Liver (tissue), 9 donors: ENCODE results near the gene EGFLAM. TPM values are rescaled to one million over a fixed set of nuclear protein-coding genes. Genes with fewer than 3 reads are reported as not detected.

ENCODE experiments used
- DNase-seq: peaks from one replicate; pipeline ENCODE4 v3.0.0-alpha.2; 2017; ENCODE audit warnings: low spot score
- H3K27ac ChIP-seq, 2 donors: one replicate each; pipeline ENCODE4 v1.7.0; 2013; ENCODE audit warnings: inconsistent platforms in 2 of 2, low read length in 2 of 2, control low read depth in 1 of 2, low read depth in 1 of 2, mild to moderate bottlenecking in 1 of 2
- H3K27me3 ChIP-seq, 4 donors: one replicate each; pipeline versions ENCODE4 v1.6.1 to v1.7.0; 2013; ENCODE audit warnings: low read length in 3 of 4, inconsistent platforms in 1 of 4, mild to moderate bottlenecking in 1 of 4, moderate library complexity in 1 of 4; ENCODE audit not compliant: control insufficient read depth in 4 of 4, insufficient read depth in 4 of 4
- H3K36me3 ChIP-seq, 4 donors: one replicate each; pipeline versions ENCODE4 v1.6.1 to v1.7.0; 2013; ENCODE audit warnings: low read length in 3 of 4, mild to moderate bottlenecking in 3 of 4, low read depth in 1 of 4, moderate library complexity in 1 of 4; ENCODE audit not compliant: control insufficient read depth in 4 of 4, insufficient read depth in 3 of 4
- H3K4me1 ChIP-seq, 4 donors: one replicate each; pipeline versions ENCODE4 v1.6.1 to v1.7.0; 2013; ENCODE audit warnings: low read length in 3 of 4, mild to moderate bottlenecking in 3 of 4, moderate library complexity in 1 of 4; ENCODE audit not compliant: control insufficient read depth in 4 of 4, insufficient read depth in 4 of 4
- H3K4me3 ChIP-seq, 3 donors: one replicate each; pipeline versions ENCODE4 v1.6.1 to v1.7.0; 2013; ENCODE audit warnings: low read length in 3 of 3, control low read depth in 1 of 3, low read depth in 1 of 3, mild to moderate bottlenecking in 1 of 3
- H3K9ac ChIP-seq, 2 donors: one replicate each; pipeline ENCODE4 v1.7.0; 2013; ENCODE audit warnings: low read length in 2 of 2, mild to moderate bottlenecking in 2 of 2, moderate library complexity in 2 of 2, control low read depth in 1 of 2, low read depth in 1 of 2
- H3K9me3 ChIP-seq, 4 donors: one replicate each; pipeline versions ENCODE4 v1.6.1 to v1.7.0; 2013; ENCODE audit warnings: low read length in 3 of 4; ENCODE audit not compliant: control insufficient read depth in 4 of 4
- ATF3 ChIP-seq: IDR thresholded peaks from 2 replicates; pipeline ENCODE4 v1.6.1; 2016; ENCODE audit warnings: antibody characterized with exemption
- EGR1 ChIP-seq, 2 donors: IDR thresholded peaks; 2 replicates each; pipeline ENCODE4 v1.6.1; 2016 to 2018; ENCODE audit warnings: antibody characterized with exemption in 2 of 2, low read depth in 2 of 2
- FOXA1 ChIP-seq: IDR thresholded peaks from 2 replicates; pipeline ENCODE4 v1.6.1; 2016; ENCODE audit warnings: antibody characterized with exemption
- FOXA2 ChIP-seq: IDR thresholded peaks from 2 replicates; pipeline ENCODE4 v1.6.1; 2016; ENCODE audit warnings: antibody characterized with exemption
- GABPA ChIP-seq, 2 donors: IDR thresholded peaks in 1 of 2; conservative IDR thresholded peaks in 1 of 2; 2 replicates each; pipeline ENCODE4 v1.6.1; 2016; ENCODE audit warnings: antibody characterized with exemption in 2 of 2, mild to moderate bottlenecking in 1 of 2, moderate library complexity in 1 of 2
- HNF4A ChIP-seq, 2 donors: conservative IDR thresholded peaks; 2 replicates each; pipeline ENCODE4 v1.6.1; 2016; ENCODE audit warnings: antibody characterized with exemption in 2 of 2, mild to moderate bottlenecking in 2 of 2
- HNF4G ChIP-seq: IDR thresholded peaks from 2 replicates; pipeline ENCODE4 v1.6.1; 2016; ENCODE audit warnings: antibody characterized with exemption
- JUND ChIP-seq, 2 donors: IDR thresholded peaks; 2 replicates each; pipeline ENCODE4 v1.6.1; 2016; ENCODE audit warnings: antibody characterized with exemption in 2 of 2
- NR2F2 ChIP-seq: IDR thresholded peaks from 2 replicates; pipeline ENCODE4 v1.6.1; 2016; ENCODE audit warnings: antibody characterized with exemption
- RAD21 ChIP-seq, 2 donors: IDR thresholded peaks; 2 replicates each; pipeline ENCODE4 v1.6.1; 2016; ENCODE audit warnings: antibody characterized with exemption in 2 of 2, mild to moderate bottlenecking in 2 of 2
- REST ChIP-seq: IDR thresholded peaks from 2 replicates; pipeline ENCODE4 v1.6.1; 2016; ENCODE audit warnings: antibody characterized with exemption, mild to moderate bottlenecking
- RXRA ChIP-seq, 2 donors: IDR thresholded peaks; 2 replicates each; pipeline ENCODE4 v1.6.1; 2017 to 2018; ENCODE audit warnings: antibody characterized with exemption in 2 of 2, mild to moderate bottlenecking in 1 of 2
- SP1 ChIP-seq: IDR thresholded peaks from 2 replicates; pipeline ENCODE4 v1.6.1; 2018; ENCODE audit warnings: antibody characterized with exemption, mild to moderate bottlenecking
- TAF1 ChIP-seq: conservative IDR thresholded peaks from 2 replicates; pipeline ENCODE4 v1.6.1; 2016; ENCODE audit warnings: antibody characterized with exemption, mild to moderate bottlenecking
- YY1 ChIP-seq: IDR thresholded peaks from 2 replicates; pipeline ENCODE4 v1.6.1; 2016; ENCODE audit warnings: antibody characterized with exemption, mild to moderate bottlenecking
- ZBTB33 ChIP-seq: IDR thresholded peaks from 2 replicates; pipeline ENCODE4 v1.6.1; 2016; ENCODE audit warnings: antibody characterized with exemption
- WGBS: extraction: QIAGEN DNeasy Blood & Tissue Kit; methylation state at CpG from one replicate; pipeline ENCODE4 v1.1.7; 2013; 5-methylcytosine and 5-hydroxymethylcytosine counted together
- polyA plus RNA-seq, 2 donors: library from polyadenylated mRNA; stranded (reverse) in 1 of 2; unstranded in 1 of 2; fragments of 200-250 nt in 1 of 2; fragments of >200 nt in 1 of 2; fragmentation: Nextera tagmentation in 1 of 2; extraction: Ambion mirVana in 1 of 2; gene quantifications; one replicate each; pipeline versions ENCODE4 v1.2.1 to v1.2.3, GENCODE V29; 2013 to 2015
- total RNA-seq, 2 donors: library from RNA; depleted of rRNA; stranded (reverse); fragments of >200 nt; gene quantifications; one replicate each; pipeline ENCODE4 v1.2.3, GENCODE V29; 2014
- TF ChIP-seq, protein P1 (sequence below): IDR thresholded peaks from 2 replicates; pipeline ENCODE4 v1.6.1; 2016; ENCODE audit warnings: antibody characterized with exemption
- TF ChIP-seq, protein P2 (sequence below): fragments of 150-350 bp; IDR thresholded peaks from 2 replicates; pipeline ENCODE4 v1.5.1; 2017; ENCODE audit warnings: improper control_type of control experiment, low read depth, low read length; ENCODE audit not compliant: missing input control
- donor health status: healthy.
- donor health status: healthy.
- donor health status: healthy.
- donor health status: healthy.
- donor health status: healthy.

EGFLAM gene
- total and polyA plus RNA-seq, 4 donors, result 1.1 to 4.9 (median 1.9) TPM

- H3K27ac ChIP-seq, result no peak overlapping the region
- H3K9me3 ChIP-seq, result no peaks in the 10 kb centered on the region
- TF ChIP-seq JUND (IDR thresholded peaks at IDR 0.05), result no peak
- TF ChIP-seq EGR1 (IDR thresholded peaks at IDR 0.05; ENCODE audit: low read depth in 2 of 2), result no peak
- TF ChIP-seq, protein P1, sequence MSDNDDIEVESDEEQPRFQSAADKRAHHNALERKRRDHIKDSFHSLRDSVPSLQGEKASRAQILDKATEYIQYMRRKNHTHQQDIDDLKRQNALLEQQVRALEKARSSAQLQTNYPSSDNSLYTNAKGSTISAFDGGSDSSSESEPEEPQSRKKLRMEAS, result no peak
- TF ChIP-seq REST, result no peak
- no peak for TF ChIP-seq RXRA (IDR thresholded peaks at IDR 0.05)
- TF ChIP-seq FOXA1, result no peak
- TF ChIP-seq RAD21 (IDR thresholded peaks at IDR 0.05), result no peak
- TF ChIP-seq FOXA2, result no peak
- TF ChIP-seq TAF1, result no peak
- no peak for TF ChIP-seq HNF4A (conservative IDR thresholded peaks at IDR 0.05)
- TF ChIP-seq GABPA (IDR thresholded peaks at IDR 0.05 in 1 of 2, conservative IDR thresholded peaks at IDR 0.05 in 1 of 2), result no peak
- no peak for TF ChIP-seq ZBTB33
- no peak for TF ChIP-seq NR2F2
- no peak for TF ChIP-seq ATF3
- no peak for TF ChIP-seq YY1
- TF ChIP-seq SP1, result no peak
- TF ChIP-seq, protein P2, sequence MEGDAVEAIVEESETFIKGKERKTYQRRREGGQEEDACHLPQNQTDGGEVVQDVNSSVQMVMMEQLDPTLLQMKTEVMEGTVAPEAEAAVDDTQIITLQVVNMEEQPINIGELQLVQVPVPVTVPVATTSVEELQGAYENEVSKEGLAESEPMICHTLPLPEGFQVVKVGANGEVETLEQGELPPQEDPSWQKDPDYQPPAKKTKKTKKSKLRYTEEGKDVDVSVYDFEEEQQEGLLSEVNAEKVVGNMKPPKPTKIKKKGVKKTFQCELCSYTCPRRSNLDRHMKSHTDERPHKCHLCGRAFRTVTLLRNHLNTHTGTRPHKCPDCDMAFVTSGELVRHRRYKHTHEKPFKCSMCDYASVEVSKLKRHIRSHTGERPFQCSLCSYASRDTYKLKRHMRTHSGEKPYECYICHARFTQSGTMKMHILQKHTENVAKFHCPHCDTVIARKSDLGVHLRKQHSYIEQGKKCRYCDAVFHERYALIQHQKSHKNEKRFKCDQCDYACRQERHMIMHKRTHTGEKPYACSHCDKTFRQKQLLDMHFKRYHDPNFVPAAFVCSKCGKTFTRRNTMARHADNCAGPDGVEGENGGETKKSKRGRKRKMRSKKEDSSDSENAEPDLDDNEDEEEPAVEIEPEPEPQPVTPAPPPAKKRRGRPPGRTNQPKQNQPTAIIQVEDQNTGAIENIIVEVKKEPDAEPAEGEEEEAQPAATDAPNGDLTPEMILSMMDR, result no peak
- TF ChIP-seq HNF4G, result no peak
- no peak for DNase-seq
- H3K9ac ChIP-seq, result no peak overlapping the region
- no peak overlapping the region for H3K4me3 ChIP-seq
- H3K36me3 ChIP-seq, result no peaks in the 10 kb centered on the region
- no peaks in the 10 kb centered on the region for H3K4me1 ChIP-seq
- peaks cover 0 to 2% (median 0%) of the 10 kb centered on the region in 4 donors for H3K27me3 ChIP-seq
- 96% methylated on average over 4 of the region's 4 CpGs for WGBS
These were observed 193.8 kb downstream of the EGFLAM start for GRCh38 chr5:38452201-38452600.
